Measurements from ENCODE around the gene TFDP2. TPM values are rescaled to one million over a fixed set of nuclear protein-coding genes. Genes with fewer than 3 reads are reported as not detected.

TFDP2 gene
- total RNA-seq, 1 experiment from 2014 or later = 76.0 TPM

- H3K27ac Mint-ChIP-seq = no peak overlapping the region
- no peak overlapping the region for H2BK15ac ChIP-seq (ENCODE audit: low read depth, low read length)
- H3K4me2 ChIP-seq (ENCODE audit: insufficient read depth, insufficient read length, low read length) = no peak overlapping the region
- no peaks in the 10 kb centered on the region for H3K4me1 Mint-ChIP-seq
- peaks cover 37 to 40% of the 10 kb centered on the region in 2 experiments for H3K9me3 Mint-ChIP-seq
- H2BK5ac ChIP-seq (ENCODE audit: insufficient read length, low read length) = no peak overlapping the region
- H4K20me1 ChIP-seq (ENCODE audit: control insufficient read depth, insufficient read depth, insufficient read length) = no peaks in the 10 kb centered on the region
- no peak overlapping the region for H3K18ac ChIP-seq (ENCODE audit: insufficient read length, low read depth, low read length)
- peaks cover 14% of the 10 kb centered on the region for H3K79me1 ChIP-seq (ENCODE audit: insufficient read depth, low read depth, low read length, poor library complexity, severe bottlenecking)
- no peak overlapping the region for H3T11ph ChIP-seq (ENCODE audit: low read length)
- TF ChIP-seq CTCF (conservative IDR thresholded peaks at IDR 0.05) = no peak
- no peak overlapping the region for H3K27ac ChIP-seq (ENCODE audit: insufficient read length, low read depth, low read length)
- H3K56ac ChIP-seq (ENCODE audit: insufficient read length, low read depth, low read length) = no peak overlapping the region
- H2AK5ac ChIP-seq (ENCODE audit: insufficient read length, low read length) = no peak overlapping the region
- H4K91ac ChIP-seq (ENCODE audit: insufficient read length, low read depth, low read length) = no peak overlapping the region
- no peak overlapping the region for H4K5ac ChIP-seq (ENCODE audit: insufficient read length, low read depth, low read length)
- no peaks in the 10 kb centered on the region for H3K27me3 ChIP-seq (ENCODE audit: insufficient read depth, low read length)
- H3K14ac ChIP-seq (ENCODE audit: insufficient read depth, low read length) = no peak overlapping the region
- no peak overlapping the region for H2AFZ ChIP-seq (ENCODE audit: low read length)
- H4K8ac ChIP-seq (replicated peaks; ENCODE audit: insufficient read length, low read depth, low read length) = no peak overlapping the region
- H3K9ac ChIP-seq (ENCODE audit: extremely low read depth, insufficient read length, low read length) = no peak overlapping the region
- H3K23ac ChIP-seq (ENCODE audit: insufficient read length, low read depth, low read length) = no peak overlapping the region
- H2BK20ac ChIP-seq (ENCODE audit: low read depth, low read length, poor library complexity, severe bottlenecking) = no peak overlapping the region
- peaks cover 8% of the 10 kb centered on the region; the same call in 1 of the 2 replicates for H3K79me2 ChIP-seq (ENCODE audit: insufficient read depth, low read length)
- H2BK120ac ChIP-seq (ENCODE audit: low read depth, low read length, poor library complexity, severe bottlenecking) = no peak overlapping the region
- no peak overlapping the region for H3K4me3 Mint-ChIP-seq
- DNase-seq = no peak
- no peaks in the 10 kb centered on the region for H3K4me1 ChIP-seq (ENCODE audit: insufficient read depth, low read length)
- H3K36me3 Mint-ChIP-seq (ENCODE audit: insufficient read depth in 1 of 3, low read depth in 3 of 3) = peaks cover 62 to 73% (median 67%) of the 10 kb centered on the region in 3 experiments
- H3K4ac ChIP-seq (ENCODE audit: low read depth, low read length) = no peak overlapping the region
- H3K23me2 ChIP-seq (ENCODE audit: insufficient read length, low read depth, low read length, poor library complexity, severe bottlenecking) = no peaks in the 10 kb centered on the region
- H2BK12ac ChIP-seq (ENCODE audit: insufficient read length, low read depth, low read length) = no peak overlapping the region
- peaks cover 9% of the 10 kb centered on the region for H3K9me3 ChIP-seq (ENCODE audit: control insufficient read depth, low read depth, low read length)
- H3K27me3 Mint-ChIP-seq (ENCODE audit: low read depth) = no peaks in the 10 kb centered on the region
- no CpG with 5 or more reads among the region's 3 CpGs for WGBS (ENCODE audit: extremely low coverage, insufficient read length, low lambda C conversion rate)
These were observed 249.0 kb downstream of the TFDP2 start for GRCh38 chr3:141900343-141900742.
